Hepatocyte (in vitro differentiated cells): ENCODE results near the gene HOXC6.

Experiments used
- CTCF ChIP-seq: fragments of 200-600 bp; sonication (generic); IDR thresholded peaks from 2 replicates; pipeline ENCODE4 v1.5.1; 2016; ENCODE audit warnings: antibody characterized with exemption, mild to moderate bottlenecking; ENCODE audit not compliant: poor library complexity
- EZH2 ChIP-seq: fragments of 200-600 bp; sonication (generic); IDR thresholded peaks from 2 replicates; pipeline ENCODE4 v1.6.1; 2016; ENCODE audit warnings: antibody characterized with exemption, mild to moderate bottlenecking, borderline replicate concordance
- EZH2phosphoT487 ChIP-seq: fragments of 200-600 bp; sonication (generic); IDR thresholded peaks from one replicate; pipeline ENCODE4 v1.6.1; 2018; ENCODE audit warnings: antibody characterized with exemption, mild to moderate bottlenecking, low read depth, moderate library complexity; ENCODE audit not compliant: unreplicated experiment, severe bottlenecking

- TF ChIP-seq CTCF (no peak), EZH2 (peak; percentile 1), EZH2phosphoT487 (no peak)
Observed at GRCh38 chr12:54050482-54050810, 22.2 kb downstream of the HOXC6 start.
